Epithelial cell of proximal tubule (primary cell): ENCODE data around the gene ACADS. TPM values are rescaled to one million over a fixed set of nuclear protein-coding genes. Genes with fewer than 3 reads are reported as not detected.

Source experiments
- DNase-seq: peaks from one replicate; pipeline ENCODE4 v3.0.0-alpha.2; 2011; ENCODE audit warnings: low read depth
- H3K4me3 ChIP-seq: 2 replicates; pipeline ENCODE4 v1.5.1; 2011; ENCODE audit warnings: low read depth, mild to moderate bottlenecking, low read length
- total RNA-seq: library from RNA; depleted of rRNA; stranded (reverse); fragments of >200 nt; gene quantifications from 2 replicates; pipeline ENCODE4 v1.2.3, GENCODE V29; 2015
- TF ChIP-seq, protein P1 (sequence below): conservative IDR thresholded peaks from 2 replicates; pipeline ENCODE4 v1.5.1; 2012; ENCODE audit warnings: low read depth, mild to moderate bottlenecking, low read length

The ACADS gene
- total RNA-seq, 1 donor from 2014 or later = 25.3 TPM

DNA sequence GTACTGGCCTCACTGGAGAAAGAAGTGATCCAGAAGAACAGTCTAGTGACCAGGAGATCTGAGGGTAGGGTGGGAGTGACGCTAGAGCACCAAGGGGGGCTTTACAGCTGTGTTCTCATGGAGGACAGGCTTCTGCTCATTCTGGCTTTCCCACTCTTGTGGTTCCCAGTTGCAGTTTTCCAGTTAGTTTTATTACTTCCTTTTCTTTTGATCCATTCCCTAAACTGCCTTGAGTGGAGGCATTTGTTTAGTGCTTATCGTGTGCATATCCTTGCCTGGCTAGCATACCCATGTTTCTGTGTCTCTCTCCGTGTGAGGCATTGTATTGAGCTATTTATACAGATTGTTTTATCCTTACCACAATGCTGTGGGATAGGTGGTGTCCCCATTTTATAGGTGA is 34.6 kb upstream of the ACADS start:
- TF ChIP-seq, protein P1, sequence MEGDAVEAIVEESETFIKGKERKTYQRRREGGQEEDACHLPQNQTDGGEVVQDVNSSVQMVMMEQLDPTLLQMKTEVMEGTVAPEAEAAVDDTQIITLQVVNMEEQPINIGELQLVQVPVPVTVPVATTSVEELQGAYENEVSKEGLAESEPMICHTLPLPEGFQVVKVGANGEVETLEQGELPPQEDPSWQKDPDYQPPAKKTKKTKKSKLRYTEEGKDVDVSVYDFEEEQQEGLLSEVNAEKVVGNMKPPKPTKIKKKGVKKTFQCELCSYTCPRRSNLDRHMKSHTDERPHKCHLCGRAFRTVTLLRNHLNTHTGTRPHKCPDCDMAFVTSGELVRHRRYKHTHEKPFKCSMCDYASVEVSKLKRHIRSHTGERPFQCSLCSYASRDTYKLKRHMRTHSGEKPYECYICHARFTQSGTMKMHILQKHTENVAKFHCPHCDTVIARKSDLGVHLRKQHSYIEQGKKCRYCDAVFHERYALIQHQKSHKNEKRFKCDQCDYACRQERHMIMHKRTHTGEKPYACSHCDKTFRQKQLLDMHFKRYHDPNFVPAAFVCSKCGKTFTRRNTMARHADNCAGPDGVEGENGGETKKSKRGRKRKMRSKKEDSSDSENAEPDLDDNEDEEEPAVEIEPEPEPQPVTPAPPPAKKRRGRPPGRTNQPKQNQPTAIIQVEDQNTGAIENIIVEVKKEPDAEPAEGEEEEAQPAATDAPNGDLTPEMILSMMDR = no peak

DNA sequence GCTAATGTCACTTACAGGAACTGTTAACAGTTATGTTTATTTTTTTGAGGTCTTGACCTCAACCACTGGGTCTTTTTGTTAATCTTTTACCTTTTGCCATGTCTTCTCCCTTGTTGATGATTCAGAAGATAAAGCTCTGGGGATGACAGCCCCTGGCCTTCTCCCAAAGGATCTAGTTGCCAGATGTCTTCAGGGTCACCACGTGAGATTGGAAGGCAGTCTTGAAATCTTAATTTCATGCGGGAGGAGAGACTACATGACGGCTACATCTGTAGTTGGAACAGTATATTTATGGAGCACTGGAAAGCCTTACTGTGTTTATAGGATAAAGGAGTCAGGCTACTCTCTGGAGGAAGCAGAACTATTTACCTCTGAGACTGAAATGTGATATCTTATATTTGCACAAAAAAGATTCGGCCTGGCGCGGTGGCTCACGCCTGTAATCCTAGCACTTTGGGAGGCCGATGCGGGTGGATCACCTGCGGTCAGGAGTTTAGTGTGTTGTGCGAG is 33.0 kb upstream of the ACADS start:
- no peak for DNase-seq
- TF ChIP-seq, protein P1 = no peak
- H3K4me3 ChIP-seq = no peak overlapping the region

More for the DNA sequence above, 34.6 kb upstream of the ACADS start:
- DNase-seq = no peak
- no peak overlapping the region for H3K4me3 ChIP-seq

DNA sequence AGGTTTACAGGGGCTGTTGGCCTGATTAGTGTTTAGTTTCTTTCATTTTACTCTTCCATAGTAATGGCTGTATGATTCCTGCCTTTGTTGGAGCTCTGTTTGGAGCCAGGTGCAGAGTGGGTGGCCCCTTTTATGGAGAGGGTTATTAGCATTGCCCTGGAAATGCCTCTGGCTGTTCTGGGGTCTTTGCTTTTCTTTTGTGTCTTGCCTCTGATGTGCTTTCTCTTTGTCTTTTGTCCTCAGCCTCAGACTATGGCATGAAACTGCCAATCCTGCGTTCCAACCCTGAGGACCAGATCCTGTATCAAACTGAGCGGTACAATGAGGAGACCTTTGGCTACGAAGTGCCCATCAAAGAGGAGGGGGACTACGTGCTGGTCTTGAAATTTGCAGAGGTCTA is 31.8 kb upstream of the ACADS start:
- TF ChIP-seq, protein P1 = no peak
- no peak overlapping the region for H3K4me3 ChIP-seq
- DNase-seq = no peak

DNA sequence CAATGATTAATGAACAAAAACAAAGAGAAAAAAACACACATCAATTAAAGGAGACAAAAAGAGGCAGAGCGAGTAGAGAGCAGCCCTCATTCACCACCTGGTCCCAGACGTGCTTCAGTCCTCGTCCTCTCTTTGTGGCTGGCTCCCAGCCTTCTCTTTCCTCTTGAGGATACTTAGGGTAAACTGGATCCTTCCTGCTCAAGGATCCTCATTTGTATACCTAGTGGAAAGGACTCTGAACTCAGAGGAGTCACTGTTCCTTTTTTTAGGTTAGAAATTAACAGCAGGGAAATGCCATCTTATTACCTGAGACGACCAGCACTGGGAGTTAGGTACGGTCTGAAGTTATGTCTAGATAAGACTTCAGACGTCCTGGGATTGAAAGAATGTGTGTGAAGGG is 29.0 kb upstream of the ACADS start:
- TF ChIP-seq, protein P1 = no peak

DNA sequence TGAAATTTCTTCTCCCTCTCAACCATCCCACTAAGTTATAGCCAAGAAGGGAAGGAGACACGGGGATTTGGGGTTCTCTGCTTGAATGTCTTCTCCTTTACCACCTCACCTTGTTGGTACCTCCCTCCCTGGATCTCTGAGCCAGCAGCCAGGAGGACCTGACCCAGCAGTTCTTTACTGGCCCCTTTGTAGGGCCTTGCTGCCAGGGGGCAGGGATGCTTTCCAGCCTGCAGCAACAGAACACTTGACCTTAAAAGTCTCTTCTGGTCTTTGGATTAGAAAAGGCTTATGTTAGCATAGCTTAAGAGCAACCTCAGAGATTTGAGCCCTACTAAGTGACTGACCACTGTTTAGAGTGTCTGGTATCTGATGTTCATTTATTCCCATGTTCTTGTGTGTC is 28.3 kb upstream of the ACADS start:
- no peak overlapping the region for H3K4me3 ChIP-seq
- DNase-seq = no peak
- TF ChIP-seq, protein P1 = no peak

More for the DNA sequence above, 29.0 kb upstream of the ACADS start:
- H3K4me3 ChIP-seq = no peak overlapping the region
- DNase-seq = no peak

DNA sequence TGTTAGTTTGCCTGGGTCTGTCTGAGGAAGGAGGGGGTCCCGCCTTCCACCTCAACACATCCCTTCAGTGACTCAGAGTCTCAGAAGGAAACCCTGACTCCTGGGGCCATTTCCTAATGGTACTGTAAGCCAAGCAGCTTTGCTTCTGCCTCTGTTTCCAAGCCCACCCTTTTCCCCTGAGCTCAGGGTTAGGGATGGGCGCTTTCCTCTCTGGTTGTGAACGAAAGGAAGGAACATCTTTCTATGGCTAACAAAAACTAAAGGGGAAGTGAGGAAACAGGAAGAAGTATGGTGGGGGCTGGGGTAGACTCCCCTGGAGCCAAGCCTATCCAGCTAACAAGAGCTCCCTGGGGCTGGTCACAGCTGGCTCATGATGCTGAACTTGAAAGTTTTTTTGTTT is 27.0 kb upstream of the ACADS start:
- TF ChIP-seq, protein P1 = no peak
- DNase-seq = no peak
- no peak overlapping the region for H3K4me3 ChIP-seq

DNA sequence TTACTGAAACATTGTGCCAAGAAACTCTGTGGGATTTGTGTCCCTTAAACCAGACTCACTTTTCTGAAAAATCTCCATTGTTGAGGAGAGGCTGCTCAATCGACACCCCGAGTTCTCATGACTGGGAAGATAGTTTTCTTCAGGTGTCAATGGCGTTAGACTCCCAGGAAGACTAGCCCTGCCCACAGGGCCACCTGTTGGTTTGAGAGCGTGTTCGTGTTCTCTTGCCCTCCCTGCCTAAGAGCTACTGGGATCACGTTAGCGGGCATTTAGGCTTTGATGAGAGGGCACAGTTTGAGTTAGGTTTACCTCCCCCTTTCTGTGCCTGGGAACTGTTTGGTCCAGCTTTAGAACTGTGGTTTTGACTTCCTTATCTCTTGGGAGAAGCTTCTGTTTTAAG is 26.1 kb upstream of the ACADS start:
- no peak overlapping the region for H3K4me3 ChIP-seq
- TF ChIP-seq, protein P1 = no peak
- DNase-seq = no peak
